Skin epidermis (tissue), 12 donors: Measurements from ENCODE around the gene SUGCT.

ENCODE experiments used
- H3K27ac ChIP-seq, 21 experiments: fragments of 200-600 bp; sonication (generic) in 11 of 21; one replicate each; pipeline ENCODE4 v1.5.0; 2020; ENCODE audit warnings: mild to moderate bottlenecking in 3 of 21, inconsistent platforms in 2 of 21, moderate library complexity in 2 of 21
- H3K4me3 ChIP-seq, 7 experiments: fragments of 200-600 bp; sonication (generic) in 2 of 7; one replicate each; pipeline ENCODE4 v1.5.0; 2020; ENCODE audit warnings: inconsistent platforms in 2 of 7, mild to moderate bottlenecking in 2 of 7, moderate library complexity in 1 of 7

SUGCT gene

GRCh38 chr7:40306025-40306424, 171.2 kb downstream of the SUGCT start:
- Histone ChIP-seq H3K27ac (peak overlapping the region in 5 of 21 experiments; percentile 3 to 76 (median 36)), H3K4me3 (no peak overlapping the region)

GRCh38 chr7:40306596-40306995, 171.8 kb downstream of the SUGCT start:
- H3K4me3 ChIP-seq: no peak overlapping the region
- H3K27ac ChIP-seq: peak overlapping the region in 4 of 21 experiments; percentile 9 to 76 (median 52)

- Histone ChIP-seq H3K4me3 (no peak overlapping the region), H3K27ac (no peak overlapping the region)
Observed at GRCh38 chr7:40310258-40310657, 175.5 kb downstream of the SUGCT start.

- Histone ChIP-seq H3K27ac (no peak overlapping the region), H3K4me3 (no peak overlapping the region)
Observed at GRCh38 chr7:40311307-40311706, 176.5 kb downstream of the SUGCT start.

- no peak overlapping the region for H3K4me3 ChIP-seq
- no peak overlapping the region for H3K27ac ChIP-seq
Observed at GRCh38 chr7:40315277-40315676, 180.5 kb downstream of the SUGCT start.

GRCh38 chr7:40316176-40316575, 181.4 kb downstream of the SUGCT start:
- H3K27ac ChIP-seq: no peak overlapping the region
- H3K4me3 ChIP-seq: no peak overlapping the region

- H3K27ac ChIP-seq: no peak overlapping the region
Observed at GRCh38 chr7:40324914-40325313, 190.1 kb downstream of the SUGCT start.

GRCh38 chr7:40327113-40327512, 192.3 kb downstream of the SUGCT start:
- H3K27ac ChIP-seq: no peak overlapping the region
- H3K4me3 ChIP-seq: no peak overlapping the region

More at GRCh38 chr7:40324914-40325313, 190.1 kb downstream of the SUGCT start:
- H3K4me3 ChIP-seq: no peak overlapping the region

GRCh38 chr7:40327873-40328272, 193.1 kb downstream of the SUGCT start:
- H3K27ac ChIP-seq: no peak overlapping the region
- H3K4me3 ChIP-seq: no peak overlapping the region

GRCh38 chr7:40329601-40330153, 194.9 kb downstream of the SUGCT start:
- Histone ChIP-seq H3K4me3 (no peak overlapping the region), H3K27ac (peak overlapping the region in 2 of 21 experiments; percentile 11 to 37)

GRCh38 chr7:40330408-40330807, 195.6 kb downstream of the SUGCT start:
- H3K27ac ChIP-seq: peak overlapping the region in 2 of 21 experiments; percentile 11 to 37
- no peak overlapping the region for H3K4me3 ChIP-seq

- no peak overlapping the region for H3K4me3 ChIP-seq
- H3K27ac ChIP-seq: peak overlapping the region in 4 of 21 experiments; percentile 16 to 55 (median 39)
Observed at GRCh38 chr7:40331915-40332314, 197.1 kb downstream of the SUGCT start.

GRCh38 chr7:40332516-40332915, 197.7 kb downstream of the SUGCT start:
- Histone ChIP-seq H3K4me3 (no peak overlapping the region), H3K27ac (peak overlapping the region in 1 of 21 experiments; percentile 18)

- H3K4me3 ChIP-seq: no peak overlapping the region
- H3K27ac ChIP-seq: no peak overlapping the region
Observed at GRCh38 chr7:40341836-40342235, 207.0 kb downstream of the SUGCT start.

GRCh38 chr7:40346554-40346953, 211.7 kb downstream of the SUGCT start:
- H3K4me3 ChIP-seq: no peak overlapping the region
- no peak overlapping the region for H3K27ac ChIP-seq

GRCh38 chr7:40348126-40348728, 213.4 kb downstream of the SUGCT start:
- Histone ChIP-seq H3K27ac (no peak overlapping the region), H3K4me3 (no peak overlapping the region)

GRCh38 chr7:40350100-40350499, 215.3 kb downstream of the SUGCT start:
- Histone ChIP-seq H3K4me3 (no peak overlapping the region), H3K27ac (no peak overlapping the region)

GRCh38 chr7:40354711-40355110, 219.9 kb downstream of the SUGCT start:
- no peak overlapping the region for H3K4me3 ChIP-seq

GRCh38 chr7:40356312-40356711, 221.5 kb downstream of the SUGCT start:
- Histone ChIP-seq H3K4me3 (no peak overlapping the region), H3K27ac (peak overlapping the region in 1 of 21 experiments; percentile 22)

More at GRCh38 chr7:40354711-40355110, 219.9 kb downstream of the SUGCT start:
- H3K27ac ChIP-seq: no peak overlapping the region

GRCh38 chr7:40356871-40357709, 222.3 kb downstream of the SUGCT start:
- Histone ChIP-seq H3K4me3 (no peak overlapping the region), H3K27ac (peak overlapping the region in 2 of 21 experiments; percentile 22 to 23)
